H1 (cell line): ENCODE measurements around the gene RGL1. TPM values are rescaled to one million over a fixed set of nuclear protein-coding genes. Genes with fewer than 3 reads are reported as not detected.
A peak's percentile ranks its signal among the peaks of the same experiment; 100 is the strongest.

Source experiments
- ATF3 ChIP-seq: IDR thresholded peaks from 2 replicates; pipeline ENCODE4 v1.6.1; 2011; ENCODE audit warnings: low read depth, mild to moderate bottlenecking, low read length; ENCODE audit not compliant: insufficient read depth
- CHD7 ChIP-seq: fragments of 300-600 bp; sonication (generic); IDR thresholded peaks from 2 replicates; pipeline ENCODE4 v1.7.1; 2012; ENCODE audit warnings: low read length, moderate library complexity, mild to moderate bottlenecking, inconsistent platforms; ENCODE audit not compliant: insufficient replicate concordance
- MAFK ChIP-seq: IDR thresholded peaks from 2 replicates; pipeline ENCODE4 v1.6.1; 2012; ENCODE audit warnings: low read depth, mild to moderate bottlenecking, improper control_type of control experiment, low read length
- RAD21 ChIP-seq, 2 experiments: IDR thresholded peaks in 1 of 2; conservative IDR thresholded peaks in 1 of 2; 2 replicates each; pipeline ENCODE4 v1.6.1; 2011; ENCODE audit warnings: low read depth in 2 of 2, low read length in 2 of 2, improper control_type of control experiment in 1 of 2, inconsistent platforms in 1 of 2, mild to moderate bottlenecking in 1 of 2, moderate library complexity in 1 of 2
- SIN3A ChIP-seq, 2 experiments: IDR thresholded peaks in 1 of 2; conservative IDR thresholded peaks in 1 of 2; 2 replicates each; pipeline ENCODE4 v1.6.1; 2011 to 2012; ENCODE audit warnings: low read length in 2 of 2, improper control_type of control experiment in 1 of 2, low read depth in 1 of 2, mild to moderate bottlenecking in 1 of 2
- USF2 ChIP-seq: IDR thresholded peaks from 2 replicates; pipeline ENCODE4 v1.6.1; 2011; ENCODE audit warnings: low read length, improper control_type of control experiment
- polyA plus RNA-seq, 7 experiments: library from polyadenylated mRNA; depleted of rRNA in 3 of 7; stranded (reverse) in 5 of 7; unstranded in 2 of 7; fragments of >200 nt in 5 of 7; fragments of 200-250 nt in 2 of 7; gene quantifications; 1 replicate in 5 of 7; 2 replicates in 1 of 7; 4 replicates in 1 of 7; pipeline versions ENCODE4 v1.2.1 to v1.2.3, GENCODE V29; 2011 to 2013; ENCODE audit warnings: missing spikeins in 2 of 7, mixed read lengths in 2 of 7
- total RNA-seq: library from RNA; stranded (reverse); fragmentation: NEBNext Ultra II Directional; extraction: Animal tissue kit (Norgen Biotek cat#: 25700); gene quantifications from 2 replicates; pipeline ENCODE4 v1.2.1, GENCODE V29; 2021

Gene RGL1
- total and polyA plus RNA-seq, 2 of the 8 experiments (the other 6 are each of a cell fraction or from before 2014, with no cell fraction given): 0.98 to 2.4 TPM

- no peak for TF ChIP-seq CHD7
- TF ChIP-seq ATF3: peak; percentile 51; the same call in 1 of the 2 replicates
- peak; percentile 51; the same call in 1 of the 2 replicates for TF ChIP-seq USF2
- TF ChIP-seq MAFK: no peak
- TF ChIP-seq RAD21 (IDR thresholded peaks at IDR 0.05 in 1 of 2, conservative IDR thresholded peaks at IDR 0.05 in 1 of 2; ENCODE audit: low read depth in 2 of 2, low read length in 2 of 2): peak; percentile 97 to 98
- 0 out of 4 replicates have a peak, but pooled peaks of 1 of the 2 experiments have one; percentile 18 for TF ChIP-seq SIN3A (conservative IDR thresholded peaks at IDR 0.05 in 1 of 2, IDR thresholded peaks at IDR 0.05 in 1 of 2; ENCODE audit: low read depth in 1 of 2, low read length in 2 of 2)
These were observed 110.9 kb downstream of the RGL1 start (continued) for GRCh38 chr1:183915625-183916510.
